ENCODE data around the gene HLA-DQB1. TPM values are rescaled to one million over a fixed set of nuclear protein-coding genes. Genes with fewer than 3 reads are reported as not detected.

Gene HLA-DQB1
- total RNA-seq, 1 experiment from 2014 or later: 2.1 TPM

- BruUV-seq (replicated peaks): no TSS peak
- H3K4me1 ChIP-seq (ENCODE audit: control insufficient read depth in 1 of 2, insufficient read depth in 2 of 2, low read length in 2 of 2): no peaks in the 10 kb centered on the region
- ChIA-PET RAD21 (ENCODE audit: low non-redundant PET in 1 of 2, low total read pairs in 2 of 2, uncharacterized antibody in 2 of 2, unreplicated experiment in 2 of 2) (no interaction called here), CTCF (no interaction called here), POLR2A (no interaction called here)
- intact Hi-C loops (cut with micrococcal nuclease): no loop called here
- no peak overlapping the region for H3K4me3 ChIP-seq (replicated peaks in 1 of 2; ENCODE audit: low read depth in 1 of 2, low read length in 2 of 2)
- no peaks in the 10 kb centered on the region for H3K9me2 ChIP-seq (ENCODE audit: insufficient read depth)
- H3K79me2 ChIP-seq (ENCODE audit: insufficient read depth, low read length): no peaks in the 10 kb centered on the region
- no peaks in the 10 kb centered on the region for H3K27me3 ChIP-seq (ENCODE audit: insufficient read depth, low read length)
- H3K36me3 ChIP-seq (ENCODE audit: control insufficient read depth in 1 of 2, insufficient read depth in 2 of 2, low read length in 2 of 2): no peaks in the 10 kb centered on the region
- no peaks in the 10 kb centered on the region for H4K20me1 ChIP-seq (ENCODE audit: insufficient read depth)
- no peak for TF ChIP-seq ELF1 (IDR thresholded peaks at IDR 0.05; ENCODE audit: borderline replicate concordance, low read depth)
- TF ChIP-seq TCF7L2 (IDR thresholded peaks at IDR 0.05; ENCODE audit: borderline replicate concordance, extremely low read depth, insufficient read depth, insufficient read length): no peak
- TF ChIP-seq ZFX (IDR thresholded peaks at IDR 0.05): no peak
- TF ChIP-seq POLR2AphosphoS5 (IDR thresholded peaks at IDR 0.05; ENCODE audit: low read depth, low read length): no peak
- TF ChIP-seq, protein P1, sequence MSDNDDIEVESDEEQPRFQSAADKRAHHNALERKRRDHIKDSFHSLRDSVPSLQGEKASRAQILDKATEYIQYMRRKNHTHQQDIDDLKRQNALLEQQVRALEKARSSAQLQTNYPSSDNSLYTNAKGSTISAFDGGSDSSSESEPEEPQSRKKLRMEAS (IDR thresholded peaks at IDR 0.05): no peak
- TF ChIP-seq JUND (IDR thresholded peaks at IDR 0.05): no peak
- TF ChIP-seq, protein P2, sequence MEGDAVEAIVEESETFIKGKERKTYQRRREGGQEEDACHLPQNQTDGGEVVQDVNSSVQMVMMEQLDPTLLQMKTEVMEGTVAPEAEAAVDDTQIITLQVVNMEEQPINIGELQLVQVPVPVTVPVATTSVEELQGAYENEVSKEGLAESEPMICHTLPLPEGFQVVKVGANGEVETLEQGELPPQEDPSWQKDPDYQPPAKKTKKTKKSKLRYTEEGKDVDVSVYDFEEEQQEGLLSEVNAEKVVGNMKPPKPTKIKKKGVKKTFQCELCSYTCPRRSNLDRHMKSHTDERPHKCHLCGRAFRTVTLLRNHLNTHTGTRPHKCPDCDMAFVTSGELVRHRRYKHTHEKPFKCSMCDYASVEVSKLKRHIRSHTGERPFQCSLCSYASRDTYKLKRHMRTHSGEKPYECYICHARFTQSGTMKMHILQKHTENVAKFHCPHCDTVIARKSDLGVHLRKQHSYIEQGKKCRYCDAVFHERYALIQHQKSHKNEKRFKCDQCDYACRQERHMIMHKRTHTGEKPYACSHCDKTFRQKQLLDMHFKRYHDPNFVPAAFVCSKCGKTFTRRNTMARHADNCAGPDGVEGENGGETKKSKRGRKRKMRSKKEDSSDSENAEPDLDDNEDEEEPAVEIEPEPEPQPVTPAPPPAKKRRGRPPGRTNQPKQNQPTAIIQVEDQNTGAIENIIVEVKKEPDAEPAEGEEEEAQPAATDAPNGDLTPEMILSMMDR (IDR thresholded peaks at IDR 0.05 in 2 of 3, conservative IDR thresholded peaks at IDR 0.05 in 1 of 3; ENCODE audit: borderline replicate concordance in 1 of 3, insufficient read depth in 1 of 3, low read depth in 2 of 3, low read length in 2 of 3): no peak
- TF ChIP-seq POLR2A (IDR thresholded peaks at IDR 0.05; ENCODE audit: borderline replicate concordance, extremely low read depth, insufficient read depth, insufficient read length): no peak
- TF ChIP-seq YY1 (IDR thresholded peaks at IDR 0.05; ENCODE audit: extremely low read depth, insufficient replicate concordance, low read depth, low read length): no peak
- no peak for TF ChIP-seq EZH2phosphoT487 (IDR thresholded peaks at IDR 0.05; ENCODE audit: borderline replicate concordance)
- TF ChIP-seq, protein P3, sequence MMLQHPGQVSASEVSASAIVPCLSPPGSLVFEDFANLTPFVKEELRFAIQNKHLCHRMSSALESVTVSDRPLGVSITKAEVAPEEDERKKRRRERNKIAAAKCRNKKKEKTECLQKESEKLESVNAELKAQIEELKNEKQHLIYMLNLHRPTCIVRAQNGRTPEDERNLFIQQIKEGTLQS (IDR thresholded peaks at IDR 0.05): no peak
- no peak for TF ChIP-seq ZNF274 (IDR thresholded peaks at IDR 0.05; ENCODE audit: low read depth, low read length)
- TF ChIP-seq CEBPB (IDR thresholded peaks at IDR 0.05; ENCODE audit: low read depth): no peak
- TF ChIP-seq ZBTB33 (IDR thresholded peaks at IDR 0.05; ENCODE audit: extremely low read depth, insufficient replicate concordance, low read length): no peak
- H2AFZ ChIP-seq (ENCODE audit: low read depth, low read length, poor library complexity, severe bottlenecking): no peak overlapping the region
- no peak overlapping the region for H3K27ac ChIP-seq (ENCODE audit: low read depth, low read length)
- no peak overlapping the region for H3K4me2 ChIP-seq (ENCODE audit: low read length)
- ATAC-seq: no peak
- H3K9me3 ChIP-seq (ENCODE audit: control insufficient read depth in 1 of 2, insufficient read depth in 1 of 2, low read depth in 1 of 2, low read length in 2 of 2): no peaks in the 10 kb centered on the region
- no peak overlapping the region for H3K9ac ChIP-seq (ENCODE audit: low read length)
- no peak for DNase-seq (ENCODE audit: low read depth, low spot score)
These were observed 26.7 kb downstream of the HLA-DQB1 start for GRCh38 chr6:32639440-32640394.

Measured in HCT116 (cell line).